Choroid plexus epithelial cell (primary cell): Measurements from ENCODE around the gene CAPRIN1.

Source experiments
- DNase-seq: peaks from one replicate; pipeline ENCODE4 v3.0.0-alpha.2; 2010; ENCODE audit warnings: low read depth
- H3K4me3 ChIP-seq: 2 replicates; pipeline ENCODE4 v1.5.1; 2011; ENCODE audit warnings: low read depth, mild to moderate bottlenecking, control low read depth, low read length, moderate library complexity
- CTCF ChIP-seq: conservative IDR thresholded peaks from 2 replicates; pipeline ENCODE4 v1.5.1; 2011; ENCODE audit warnings: low read depth, mild to moderate bottlenecking, control low read depth, inconsistent platforms, low read length, moderate library complexity

The CAPRIN1 gene

GRCh38 chr11:34034053-34034452 is 17.5 kb upstream of the CAPRIN1 start:
- TF ChIP-seq CTCF: no peak
- H3K4me3 ChIP-seq: no peak overlapping the region
- DNase-seq: no peak

GRCh38 chr11:34036456-34036855 is 15.1 kb upstream of the CAPRIN1 start:
- no peak for TF ChIP-seq CTCF
- peak; percentile 57 for DNase-seq
- H3K4me3 ChIP-seq: no peak overlapping the region

DNA sequence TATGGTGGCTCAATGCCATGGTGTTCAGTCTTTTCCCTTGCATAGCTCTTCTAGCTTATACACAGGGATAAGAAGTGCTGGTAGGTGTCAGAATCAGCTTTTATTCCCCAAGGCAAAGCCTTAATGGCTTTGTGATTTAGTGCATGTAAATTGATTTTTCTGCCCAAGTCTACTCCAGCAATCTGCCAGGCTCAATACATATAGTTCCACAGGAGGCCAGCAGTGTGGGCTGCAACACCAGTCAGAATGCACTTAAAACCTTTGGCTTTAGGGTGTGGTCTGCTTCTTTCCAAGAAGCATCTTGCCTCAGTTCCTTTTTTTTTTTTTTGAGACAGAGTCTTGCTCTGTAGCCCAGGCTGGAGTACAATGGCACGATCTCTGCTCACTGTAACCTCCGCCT is 14.5 kb upstream of the CAPRIN1 start:
- TF ChIP-seq CTCF: no peak
- no peak overlapping the region for H3K4me3 ChIP-seq
- no peak for DNase-seq

DNA sequence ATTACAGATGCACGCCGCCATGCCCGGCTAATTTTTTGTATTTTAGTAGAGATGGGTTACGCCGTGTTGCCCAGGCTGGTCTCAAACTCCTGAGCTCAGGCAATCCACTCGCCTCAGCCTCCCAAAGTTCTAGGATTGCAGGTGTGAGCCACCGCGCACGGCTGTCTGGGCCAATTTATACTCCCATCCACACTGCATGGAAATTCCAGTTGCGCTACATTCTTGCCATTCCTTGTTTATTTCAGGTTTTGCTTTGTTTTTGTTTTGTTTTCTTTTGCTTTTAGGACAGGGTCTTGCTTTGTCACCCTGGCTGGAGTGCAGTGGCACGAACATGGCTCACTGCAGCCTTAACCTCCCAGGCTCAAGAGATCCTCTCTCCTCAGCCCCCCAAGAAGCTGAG is 11.0 kb upstream of the CAPRIN1 start:
- DNase-seq: no peak
- H3K4me3 ChIP-seq: no peak overlapping the region
- no peak for TF ChIP-seq CTCF

GRCh38 chr11:34044664-34045485 is 6.7 kb upstream of the CAPRIN1 start:
- DNase-seq: peak; percentile 85

GRCh38 chr11:34049028-34049427 is 2.5 kb upstream of the CAPRIN1 start:
- no peak overlapping the region for H3K4me3 ChIP-seq
- no peak for DNase-seq
- no peak for TF ChIP-seq CTCF

More at GRCh38 chr11:34044664-34045485, 6.7 kb upstream of the CAPRIN1 start:
- no peak overlapping the region for H3K4me3 ChIP-seq
- TF ChIP-seq CTCF: no peak
